Inflammatory macrophage treated with lipopolysaccharide for 1 hour (primary cell): ENCODE results near the gene PPP1R3F.
A peak's percentile ranks its signal among the peaks of the same experiment; 100 is the strongest.

Source experiments
- DNase-seq, 2 donors: peaks; one replicate each; pipeline ENCODE4 v3.0.0-alpha.2; 2020 to 2022

The PPP1R3F gene, protein sequence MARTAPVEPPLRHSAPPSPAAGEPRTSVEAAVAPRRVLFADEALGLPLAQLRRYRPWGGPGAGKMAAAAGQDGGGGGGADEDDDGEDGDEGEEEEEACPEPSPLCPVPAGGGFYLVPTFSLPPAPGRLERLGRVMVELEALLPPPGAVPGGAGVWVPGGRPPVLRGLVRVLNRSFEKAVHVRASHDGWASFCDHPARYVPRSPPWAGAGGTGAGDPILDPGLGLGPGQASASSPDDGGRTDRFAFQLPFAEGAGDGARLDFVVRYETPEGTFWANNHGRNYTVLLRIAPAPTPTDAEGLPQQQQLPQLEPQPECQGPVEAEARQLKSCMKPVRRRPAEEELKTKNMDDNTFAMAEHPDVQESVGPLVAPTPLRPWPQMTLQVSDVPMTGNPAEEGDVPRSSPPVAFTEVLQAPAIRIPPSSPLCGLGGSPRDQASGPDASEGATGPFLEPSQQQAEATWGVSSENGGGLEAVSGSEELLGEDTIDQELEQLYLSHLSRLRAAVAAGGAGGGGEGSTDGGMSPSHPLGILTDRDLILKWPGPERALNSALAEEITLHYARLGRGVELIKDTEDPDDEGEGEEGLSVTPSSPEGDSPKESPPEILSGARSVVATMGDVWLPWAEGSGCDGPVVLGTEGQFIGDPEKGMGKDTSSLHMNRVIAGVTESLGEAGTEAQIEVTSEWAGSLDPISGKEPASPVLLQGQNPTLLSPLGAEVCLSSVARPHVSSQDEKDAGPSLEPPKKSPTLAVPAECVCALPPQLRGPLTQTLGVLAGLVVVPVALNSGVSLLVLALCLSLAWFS

DNA sequence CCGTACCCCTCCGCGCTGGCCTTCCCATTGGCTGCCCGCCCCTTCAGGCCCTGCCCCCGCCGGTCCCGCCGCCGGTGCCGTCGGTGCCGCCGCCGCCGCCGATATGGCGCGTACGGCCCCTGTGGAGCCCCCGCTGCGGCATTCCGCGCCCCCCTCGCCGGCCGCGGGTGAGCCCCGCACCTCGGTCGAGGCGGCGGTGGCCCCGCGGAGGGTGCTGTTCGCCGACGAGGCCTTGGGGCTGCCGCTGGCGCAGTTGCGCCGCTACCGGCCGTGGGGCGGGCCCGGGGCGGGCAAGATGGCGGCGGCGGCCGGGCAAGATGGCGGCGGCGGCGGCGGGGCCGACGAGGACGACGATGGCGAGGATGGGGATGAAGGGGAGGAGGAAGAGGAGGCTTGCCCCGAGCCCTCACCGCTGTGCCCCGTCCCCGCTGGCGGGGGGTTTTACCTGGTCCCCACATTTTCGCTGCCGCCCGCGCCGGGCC, at the start of gene PPP1R3F:
PPP1R3F (plus strand) TSS at position 27 of the 482 bp plus-strand sequence; CDS start at position 104, 77 bp downstream.
- no peak for DNase-seq

DNA sequence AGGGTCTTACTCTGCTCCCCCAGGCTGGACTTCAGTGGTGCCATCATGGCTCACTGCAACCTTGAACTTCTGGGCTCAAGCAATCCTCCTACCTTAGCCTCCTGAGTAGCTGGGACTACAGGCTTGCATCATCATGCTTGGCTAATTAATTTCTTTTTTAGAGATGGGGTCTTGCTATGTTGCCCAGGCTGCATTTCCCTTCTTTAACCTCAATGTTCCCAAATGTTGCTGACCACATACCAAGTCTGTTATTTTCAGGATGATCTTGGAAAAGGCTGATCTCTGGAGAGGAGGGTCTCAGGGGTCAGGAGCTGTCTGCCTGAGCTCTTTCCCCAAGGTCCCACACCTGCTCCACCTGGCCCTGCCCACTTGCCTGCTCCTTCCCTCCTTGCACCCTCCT, 49.5 kb upstream of the PPP1R3F start:
- DNase-seq = no peak

DNA sequence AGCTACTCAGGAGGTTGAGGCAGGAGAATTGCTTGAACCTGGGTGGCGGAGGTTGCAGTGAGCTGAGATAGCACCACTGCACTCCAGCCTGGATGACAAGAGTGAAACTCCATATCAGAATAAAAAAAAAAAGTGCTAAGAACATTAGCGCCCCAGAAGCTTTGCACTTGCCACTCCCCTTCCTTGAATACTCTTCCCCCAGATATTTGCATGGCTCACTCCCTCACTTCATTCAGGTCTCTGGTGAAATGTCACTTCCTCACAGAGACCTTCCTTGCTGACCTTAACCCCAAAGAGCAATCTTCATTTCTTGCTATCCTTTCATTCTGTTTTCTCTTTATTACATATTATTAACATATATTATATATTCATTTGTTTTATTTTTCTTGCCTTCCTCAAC, 47.7 kb upstream of the PPP1R3F start:
- DNase-seq = no peak

DNA sequence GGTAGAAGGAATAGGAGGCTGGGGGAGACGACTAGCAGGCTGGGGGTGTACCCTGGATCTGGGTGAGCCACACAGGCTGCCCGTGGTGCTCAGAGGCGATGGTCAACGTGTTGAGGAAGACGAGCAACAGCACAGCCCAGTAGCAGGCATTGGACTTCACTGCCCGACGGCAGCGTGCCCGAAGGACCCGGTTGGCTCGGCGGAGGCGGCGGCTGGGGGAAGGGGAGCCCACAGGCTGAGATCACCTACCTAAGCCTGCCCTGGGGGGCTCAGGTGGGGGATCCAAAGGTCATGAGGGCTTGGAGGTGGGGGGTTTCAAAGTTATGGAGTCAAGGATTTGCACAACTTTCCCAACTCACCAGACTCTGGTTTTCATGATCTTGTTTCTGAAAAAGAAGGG, 43.7 kb upstream of the PPP1R3F start:
- DNase-seq = no peak

DNA sequence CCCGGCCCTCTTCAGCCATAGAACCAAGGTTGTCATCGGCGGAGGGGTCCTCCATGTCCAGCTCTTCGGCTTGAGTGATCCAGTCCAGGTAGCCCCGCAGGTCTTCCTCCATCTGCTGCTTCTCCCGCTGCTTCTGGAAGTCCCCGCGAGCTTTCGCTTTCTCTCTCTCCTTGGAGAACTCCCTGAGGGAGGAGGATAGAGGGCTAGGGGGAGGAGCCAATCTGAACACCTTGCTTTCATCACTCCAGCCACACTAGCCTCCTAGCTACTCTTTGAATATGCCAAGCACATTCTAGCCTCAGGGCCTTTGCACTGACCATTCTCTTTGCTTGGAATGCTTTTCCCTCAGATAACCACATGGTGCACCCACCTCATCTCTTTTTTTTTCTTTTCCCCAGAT, 42.6 kb upstream of the PPP1R3F start:
- DNase-seq = no peak

DNA sequence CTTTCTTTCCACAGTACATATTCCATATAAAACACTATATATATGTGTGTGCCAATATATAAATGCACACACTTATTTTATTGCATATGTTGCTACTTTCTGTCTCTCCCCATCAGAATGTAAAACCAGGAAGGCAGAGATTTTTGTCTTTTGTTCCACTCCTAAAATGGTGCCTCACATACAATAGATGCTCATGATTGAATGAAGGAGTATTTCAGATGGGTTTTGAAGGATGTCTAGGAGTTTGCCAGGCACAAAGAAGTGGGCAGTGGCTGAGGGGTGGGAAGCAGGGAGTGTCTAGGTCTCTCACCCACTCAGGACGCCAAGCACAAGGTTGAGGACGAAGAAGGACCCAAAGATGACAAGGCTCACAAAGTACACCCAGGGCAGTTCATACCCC, 41.9 kb upstream of the PPP1R3F start:
- no peak for DNase-seq

GRCh38 chrX:49228185-49228584, 41.4 kb upstream of the PPP1R3F start:
- no peak for DNase-seq

DNA sequence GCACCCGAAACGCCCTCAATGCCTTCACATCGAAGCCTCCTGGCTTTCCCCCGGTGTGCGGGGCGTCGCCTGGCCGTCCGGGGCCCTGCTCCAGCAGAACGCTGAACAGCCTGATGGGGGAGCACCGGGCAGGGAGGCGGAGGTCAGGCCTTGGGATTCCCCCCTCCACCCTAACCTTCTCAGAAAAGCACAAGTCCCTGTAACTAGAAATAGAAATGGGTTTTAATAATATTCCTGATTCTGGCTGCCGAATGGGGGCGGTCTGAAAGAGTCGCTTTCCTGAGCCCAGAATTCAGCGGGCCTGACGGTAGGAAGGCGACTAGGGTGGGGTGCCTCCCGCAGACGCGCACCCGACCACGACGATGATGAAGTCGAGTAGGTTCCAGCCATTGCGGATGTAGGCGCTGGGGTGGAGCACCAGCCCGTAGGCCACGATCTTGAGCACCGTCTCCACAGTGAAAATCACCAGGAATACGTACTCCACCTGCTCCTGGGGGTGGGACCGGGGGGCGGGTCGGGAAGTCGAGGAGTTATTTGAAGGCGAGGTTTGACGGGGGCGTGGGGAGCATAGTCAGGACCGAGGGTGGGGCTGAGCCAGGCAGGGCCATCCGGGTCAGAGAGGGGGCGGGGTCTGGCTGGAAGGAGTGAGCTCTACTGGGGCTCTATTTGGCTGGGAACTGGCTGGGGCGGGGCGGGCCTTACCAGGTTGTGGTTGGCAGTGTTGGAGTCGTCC, 38.9 kb upstream of the PPP1R3F start:
- peak; percentile 51 to 71 for DNase-seq

DNA sequence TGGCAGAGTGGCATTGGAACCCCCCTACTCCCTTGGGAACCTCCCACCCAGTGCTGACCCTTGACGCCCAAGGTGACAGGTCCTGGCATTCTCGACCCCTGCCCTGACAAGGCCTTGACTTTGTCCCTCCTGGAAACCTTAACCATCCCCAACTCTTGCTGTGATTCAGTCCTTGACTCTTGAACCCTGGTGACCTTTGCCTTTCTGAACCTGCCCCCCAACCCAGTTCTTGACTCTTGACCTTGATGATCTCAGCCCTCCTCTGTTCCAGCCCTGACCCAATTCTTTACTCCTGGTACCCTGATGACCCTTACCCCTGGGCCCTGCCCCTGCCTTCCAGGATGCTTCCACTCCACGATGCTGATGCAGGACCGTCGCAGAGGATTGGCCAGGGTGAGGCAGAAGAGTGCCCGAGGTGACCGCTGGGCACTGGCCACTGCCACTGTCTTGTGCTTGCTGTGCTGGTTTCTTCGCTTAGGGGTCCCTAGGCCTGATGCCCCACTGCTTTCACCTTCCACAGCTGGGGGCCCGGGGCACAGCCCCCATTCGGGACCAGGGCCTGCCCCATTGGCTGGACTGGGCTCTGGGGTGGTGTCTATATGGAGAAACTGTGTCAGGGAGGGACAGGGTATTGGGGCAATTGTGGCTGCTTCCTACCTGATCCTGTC, 38.1 kb upstream of the PPP1R3F start:
- DNase-seq = no peak

GRCh38 chrX:49232525-49232924, 37.1 kb upstream of the PPP1R3F start:
- DNase-seq = no peak

GRCh38 chrX:49233176-49233575, 36.4 kb upstream of the PPP1R3F start, which contains the start of gene CACNA1F:
CACNA1F (minus strand) TSS chrX:49233340; CDS start chrX:49233309, 31 bp downstream.
- no peak for DNase-seq

- DNase-seq = no peak
Measured at GRCh38 chrX:49233887-49234555, 35.6 kb upstream of the PPP1R3F start.

DNA sequence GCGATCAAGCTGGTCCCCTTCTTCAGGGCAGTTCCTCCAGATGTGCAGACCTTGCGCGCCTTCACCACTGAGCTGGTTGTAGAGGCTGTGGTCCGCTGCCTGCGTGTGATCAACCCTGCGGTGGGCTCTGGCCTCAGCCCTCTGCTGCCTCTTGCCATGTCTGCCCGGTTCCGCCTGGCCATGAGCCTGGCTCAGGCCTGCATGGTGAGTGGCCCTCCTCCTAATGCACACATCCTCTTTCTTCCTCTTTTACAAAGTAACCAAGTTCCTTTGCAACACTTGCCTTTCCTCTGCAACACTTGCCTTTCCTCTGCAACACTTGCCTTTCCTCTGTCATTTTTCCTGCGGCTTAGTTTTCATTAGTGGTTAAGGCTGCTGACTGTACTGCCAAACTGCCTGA, 32.5 kb upstream of the PPP1R3F start:
- DNase-seq = peak; percentile 63 to 75

- DNase-seq = peak; percentile 6 to 20
Measured at GRCh38 chrX:49238735-49239134, 30.9 kb upstream of the PPP1R3F start.

- no peak for DNase-seq
Measured at GRCh38 chrX:49242545-49243066, 27.0 kb upstream of the PPP1R3F start.

DNA sequence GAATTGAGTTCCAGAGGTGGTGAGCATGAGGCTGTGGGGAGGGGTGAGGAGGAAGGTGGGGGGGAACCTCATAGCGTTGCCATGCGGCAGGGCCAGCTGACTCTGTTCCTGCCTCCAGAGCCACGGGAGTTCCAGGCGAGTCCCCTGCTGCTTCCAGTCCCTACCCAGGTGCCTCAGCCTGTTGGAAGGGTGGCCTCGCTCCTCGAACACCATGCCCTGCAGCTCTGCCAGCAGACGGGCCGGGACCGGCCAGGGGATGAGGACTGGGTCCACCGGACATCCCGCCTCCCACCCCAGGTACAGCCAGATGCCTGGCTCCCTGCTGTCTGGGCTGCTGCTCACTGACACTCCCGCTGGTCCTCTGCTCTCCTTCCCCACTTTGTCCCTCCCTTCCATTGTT, 26.4 kb upstream of the PPP1R3F start:
- no peak for DNase-seq

GRCh38 chrX:49244207-49244606, 25.4 kb upstream of the PPP1R3F start:
- DNase-seq = no peak

GRCh38 chrX:49246541-49246940, 23.1 kb upstream of the PPP1R3F start:
- no peak for DNase-seq

DNA sequence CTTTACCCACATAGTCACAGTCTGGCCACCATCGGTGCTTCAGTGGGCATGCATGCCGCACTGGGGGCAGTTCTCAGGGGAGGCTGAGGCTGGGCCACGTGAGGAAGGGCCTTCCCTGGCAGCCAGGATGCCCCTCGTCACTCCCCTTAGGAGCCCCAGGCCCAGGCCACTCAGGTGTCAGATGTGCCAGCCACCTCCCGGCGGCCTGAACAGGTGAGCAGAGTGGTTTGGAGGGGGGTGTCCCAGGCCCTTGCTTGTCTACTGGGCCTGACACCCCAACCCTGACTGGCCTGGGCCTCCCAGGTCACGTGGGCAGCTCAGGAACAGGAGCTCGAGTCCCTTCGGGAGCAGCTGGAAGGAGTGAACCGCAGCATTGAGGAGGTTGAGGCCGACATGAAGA, 22.2 kb upstream of the PPP1R3F start:
- DNase-seq = no peak

- DNase-seq = no peak
Measured at GRCh38 chrX:49247916-49248811, 21.4 kb upstream of the PPP1R3F start.

GRCh38 chrX:49249071-49249470, 20.5 kb upstream of the PPP1R3F start:
- DNase-seq = no peak
